Measurements from ENCODE around the gene ODAD4.
"Not testable (repeated sequence)": the region's sequence is repeated elsewhere in the genome, so short reads cannot be mapped to it uniquely, and the experiment has no call there.

The ODAD4 gene

DNA sequence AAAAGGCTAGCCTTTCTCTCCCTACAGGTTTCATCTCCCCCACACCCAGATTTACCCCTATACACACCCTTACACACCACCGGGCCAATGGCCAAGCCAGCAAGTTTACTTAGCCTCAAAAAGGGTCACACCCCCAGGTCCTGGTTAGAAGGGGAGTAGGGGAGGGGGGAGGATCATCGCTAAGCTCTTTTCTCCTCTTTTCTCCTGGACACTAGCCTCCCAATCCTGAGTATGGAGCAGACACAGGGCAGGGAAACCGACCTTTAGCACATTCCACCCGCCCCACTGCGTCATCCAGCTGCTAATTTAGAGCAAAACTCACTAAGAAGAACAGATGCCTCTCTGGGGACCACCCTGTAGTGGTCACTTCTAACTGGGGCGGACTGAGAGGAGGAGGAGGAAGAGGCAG lies 16.1 kb upstream of the ODAD4 start:
- DNase-seq = no peak

DNA sequence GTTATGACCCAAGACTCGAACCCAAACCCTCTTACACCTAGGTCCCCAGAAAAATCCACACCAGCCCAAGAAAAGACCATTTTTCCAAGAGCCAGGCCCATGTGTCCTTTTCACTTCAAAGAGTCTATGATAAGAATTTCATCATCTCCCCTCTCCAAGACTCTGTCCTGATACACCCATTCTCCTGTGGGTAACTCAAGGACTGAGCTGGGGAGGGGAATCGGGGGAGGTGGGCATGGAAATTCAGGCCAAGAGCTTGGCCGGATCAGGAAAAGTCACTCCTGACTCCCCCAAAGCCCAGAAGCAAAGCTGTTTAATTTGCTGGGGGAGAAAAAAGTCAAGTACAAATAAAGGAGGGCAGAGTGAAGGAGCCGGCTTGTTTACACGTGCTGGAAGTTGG lies 15.4 kb upstream of the ODAD4 start:
- no peak for DNase-seq

DNA sequence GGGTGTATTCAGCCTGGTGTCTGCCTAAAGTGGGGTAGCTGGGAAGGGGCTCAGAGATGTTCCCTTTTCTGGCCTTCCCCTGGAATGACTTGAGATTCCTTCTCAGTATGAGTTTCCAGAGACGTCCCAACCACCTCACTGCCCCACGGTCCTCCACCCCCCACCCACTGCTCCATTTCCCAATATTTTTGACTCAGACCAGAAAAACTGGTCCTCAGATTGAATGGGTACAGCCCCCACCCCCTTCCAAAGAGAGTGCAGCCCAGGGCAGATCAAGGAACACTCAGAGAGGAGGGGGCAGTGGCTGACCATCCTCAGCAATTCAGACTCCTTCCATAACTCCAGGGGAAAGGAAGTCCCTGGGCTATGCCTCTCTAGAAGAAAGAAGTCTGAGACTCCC lies 14.9 kb upstream of the ODAD4 start:
- no peak for DNase-seq

DNA sequence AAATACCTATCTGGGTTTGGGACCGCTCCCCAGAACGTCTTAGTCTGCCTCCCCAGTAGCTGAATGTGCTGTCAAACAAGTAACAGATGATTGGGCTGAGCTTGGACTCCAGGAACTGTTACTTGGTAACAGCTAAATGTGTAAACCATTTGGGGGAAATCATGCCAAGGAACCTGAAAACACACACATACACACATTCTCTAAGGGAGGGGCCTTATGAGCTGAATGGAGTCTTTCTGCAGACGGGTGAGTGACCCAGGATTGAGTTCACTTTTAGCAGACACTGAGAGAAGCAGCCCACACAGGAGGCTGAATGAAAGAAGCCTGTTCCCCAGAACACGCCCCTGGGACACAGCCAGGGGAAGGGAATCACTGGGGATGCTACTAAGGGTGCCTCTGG lies 13.2 kb upstream of the ODAD4 start:
- DNase-seq = peak; percentile 5

DNA sequence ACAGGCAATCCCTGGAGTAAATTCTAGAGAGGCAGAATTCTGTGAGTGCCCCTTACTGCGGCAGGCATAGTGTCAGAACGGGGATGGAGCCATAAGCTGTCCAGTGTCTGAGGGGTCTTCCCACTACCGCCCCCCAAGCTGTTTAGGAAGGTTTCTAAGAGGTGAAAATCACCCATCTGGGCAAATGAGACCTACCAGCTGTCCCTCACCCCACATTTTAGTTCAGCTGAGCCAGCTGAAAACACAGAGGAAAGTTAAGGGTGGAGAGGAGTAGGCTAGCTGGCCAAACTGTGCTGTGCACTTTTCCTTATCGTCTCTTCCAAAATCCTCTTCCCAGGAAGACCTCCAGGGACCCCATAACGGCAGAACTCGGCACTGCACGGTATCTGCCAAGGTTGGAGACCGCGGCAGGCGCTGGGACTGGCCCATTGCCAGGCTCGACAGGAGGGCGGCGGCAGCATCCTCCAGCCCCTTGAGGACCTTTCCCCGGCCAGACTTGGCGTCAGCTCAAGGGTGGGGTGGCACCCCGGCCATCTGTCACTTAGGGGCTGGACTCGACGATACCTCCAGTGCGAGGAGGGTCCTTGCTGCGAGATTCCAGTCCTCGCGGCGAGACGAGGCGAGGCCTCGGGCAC lies 12.6 kb upstream of the ODAD4 start:
- DNase-seq = no peak

DNA sequence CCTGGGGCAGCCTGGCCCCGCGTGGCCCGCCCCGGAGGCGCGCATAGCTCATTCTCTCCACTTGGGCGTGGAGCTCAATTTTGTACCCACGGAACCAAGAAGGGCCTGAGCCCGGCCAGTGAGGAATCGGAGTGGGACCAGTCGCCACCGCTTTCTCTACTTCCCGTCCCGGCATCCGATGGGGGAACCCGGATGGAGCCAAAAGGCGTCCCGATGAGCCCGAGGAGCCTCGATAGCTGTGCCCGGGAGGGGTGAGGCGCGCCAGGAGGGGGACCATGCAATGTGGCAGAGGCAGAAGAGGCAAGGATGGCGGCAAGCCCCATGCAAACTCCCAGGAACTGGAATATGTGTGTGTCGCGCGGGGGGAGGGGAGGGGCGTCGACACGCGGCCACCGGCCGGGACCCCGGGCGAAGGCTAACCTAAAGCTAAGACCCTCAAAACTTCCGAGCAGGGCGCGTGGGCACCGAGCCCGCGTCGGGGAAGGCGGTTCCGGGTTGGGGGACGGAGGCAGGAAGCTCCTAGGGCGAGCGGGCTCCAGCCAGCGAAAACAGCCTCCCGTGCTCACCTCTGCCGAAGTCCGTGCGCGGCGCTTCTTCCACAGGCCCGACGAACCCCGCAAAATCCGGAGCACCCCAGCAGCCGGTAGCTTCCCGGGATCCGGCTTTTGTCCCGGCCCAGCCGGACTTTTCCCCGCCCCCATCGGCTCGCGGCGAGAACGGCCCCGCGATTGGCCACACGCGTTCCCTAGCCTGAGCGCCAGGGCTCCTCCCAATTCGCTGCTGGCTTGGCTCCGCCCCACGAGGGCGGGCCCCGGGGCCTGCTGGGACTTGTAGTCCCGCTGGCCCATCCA lies 11.9 kb upstream of the ODAD4 start, which contains the start of gene ACLY:
TSS of gene ACLY (minus strand) at position 638 of the 851 bp plus-strand sequence. CDS start 5,078 bp downstream, outside the sequence.
- DNase-seq = peak; percentile 97

DNA sequence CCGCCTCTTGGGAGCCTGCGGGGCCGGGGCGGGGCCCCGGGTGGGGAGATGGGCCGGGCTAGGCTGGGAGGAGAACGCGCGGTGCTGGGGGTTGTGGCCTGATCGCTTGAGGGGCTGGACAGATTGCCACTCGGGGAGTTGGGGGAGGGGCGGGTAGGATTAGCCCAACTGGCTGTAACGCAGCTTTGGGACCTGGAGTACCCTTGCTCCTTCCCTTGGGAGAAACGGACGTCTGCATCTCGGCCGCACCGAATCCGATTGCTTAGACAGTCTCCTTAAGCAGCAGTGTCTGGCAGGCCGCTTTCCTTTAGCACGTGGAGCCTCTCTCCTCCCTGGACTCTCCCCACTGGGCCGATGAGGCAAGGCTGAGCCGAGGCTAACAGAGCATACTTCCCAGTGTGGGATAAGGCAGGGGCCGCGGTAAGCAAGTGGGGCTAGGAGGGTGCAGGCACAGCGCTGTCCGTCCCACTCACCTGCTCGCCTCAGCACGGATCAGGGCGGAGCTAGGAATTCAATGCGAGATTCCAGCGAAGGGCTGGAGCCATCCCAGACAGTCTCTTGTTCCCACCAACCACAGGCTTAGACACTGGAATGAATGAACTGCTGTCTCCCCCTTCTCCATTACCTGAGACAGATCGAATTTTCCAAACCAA lies 11.1 kb upstream of the ODAD4 start:
- peak; percentile 68 for DNase-seq

DNA sequence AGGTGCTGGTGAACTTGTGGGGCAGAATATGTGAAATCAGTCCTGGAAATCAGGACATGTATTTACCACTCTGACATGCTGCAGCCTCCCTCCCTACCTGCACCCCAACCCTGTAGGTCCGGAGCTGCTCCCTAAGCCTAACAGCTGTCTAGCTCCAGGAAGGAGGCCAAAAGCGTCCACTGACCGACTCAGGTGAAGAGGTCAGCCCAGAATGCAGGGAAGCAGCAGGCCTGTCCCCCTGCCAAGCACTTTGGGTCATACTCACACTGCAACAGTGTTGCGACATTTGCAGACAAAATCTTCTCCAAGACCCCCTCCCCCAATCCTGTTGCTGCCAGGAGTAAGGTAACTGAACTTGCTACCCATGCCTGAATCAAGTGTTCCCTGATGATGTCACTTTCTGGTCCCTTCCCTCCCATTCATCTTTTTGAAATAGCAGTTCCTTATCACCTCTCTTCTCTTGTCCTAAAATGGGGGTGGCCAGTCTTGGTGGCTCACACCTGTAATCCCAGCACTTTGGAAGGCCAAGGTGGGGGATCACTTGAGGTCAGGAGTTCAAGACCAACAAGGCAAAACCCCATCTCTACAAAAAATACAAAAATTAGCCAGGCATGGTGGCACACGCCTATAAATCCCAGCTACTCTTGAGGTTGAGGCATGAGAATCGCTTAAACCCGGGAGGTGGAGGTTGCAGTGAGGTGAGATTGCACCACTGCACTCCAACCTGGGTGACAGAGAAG lies 10.4 kb upstream of the ODAD4 start:
- DNase-seq = peak; percentile 7

DNA sequence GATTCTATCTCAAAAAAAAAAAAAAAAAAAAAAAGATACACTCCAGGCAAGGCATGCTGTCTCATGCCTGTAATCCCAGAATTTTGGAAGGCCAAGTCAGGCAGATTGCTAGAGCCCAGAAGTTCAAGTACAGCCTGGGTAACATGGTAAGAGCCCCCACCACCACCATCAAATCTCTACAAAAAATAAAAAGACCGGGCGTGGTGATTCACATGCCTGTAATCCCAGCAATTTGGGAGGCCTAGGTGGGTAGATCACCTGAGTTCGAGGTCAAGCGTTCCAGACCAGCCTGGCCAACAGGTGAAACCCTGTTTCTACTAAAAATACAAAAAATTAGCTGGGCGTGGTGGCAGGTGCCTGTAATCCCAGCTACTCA lies 9.8 kb upstream of the ODAD4 start:
- DNase-seq = no peak

DNA sequence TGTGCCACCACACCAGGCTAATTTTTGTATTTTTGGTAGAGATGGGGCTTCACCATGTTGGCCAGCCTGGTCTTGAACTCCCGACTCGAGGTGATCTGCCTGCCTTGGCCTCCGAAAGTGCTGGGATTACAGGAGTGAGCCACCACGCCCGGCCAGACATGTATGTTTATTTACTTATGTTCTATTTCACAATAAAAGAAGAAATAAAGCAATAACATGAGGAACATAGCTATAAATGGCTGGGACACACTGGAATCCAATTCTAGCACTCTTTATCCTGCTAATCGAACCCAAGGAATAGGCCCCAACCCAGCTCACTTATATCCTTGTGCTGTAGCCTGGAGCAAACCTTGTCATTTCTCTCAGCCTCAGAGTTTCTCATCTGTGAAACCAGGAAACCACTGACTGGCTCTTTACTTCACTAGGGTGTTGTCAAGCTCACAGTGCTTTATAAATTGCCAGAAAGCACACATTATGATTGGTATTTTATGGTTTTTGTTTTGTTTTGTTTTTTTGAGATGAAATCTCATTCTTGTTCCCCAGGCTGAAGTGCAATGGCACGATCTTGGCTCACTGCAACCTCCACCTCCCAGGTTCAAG lies 4.3 kb upstream of the ODAD4 start:
- DNase-seq = no peak

DNA sequence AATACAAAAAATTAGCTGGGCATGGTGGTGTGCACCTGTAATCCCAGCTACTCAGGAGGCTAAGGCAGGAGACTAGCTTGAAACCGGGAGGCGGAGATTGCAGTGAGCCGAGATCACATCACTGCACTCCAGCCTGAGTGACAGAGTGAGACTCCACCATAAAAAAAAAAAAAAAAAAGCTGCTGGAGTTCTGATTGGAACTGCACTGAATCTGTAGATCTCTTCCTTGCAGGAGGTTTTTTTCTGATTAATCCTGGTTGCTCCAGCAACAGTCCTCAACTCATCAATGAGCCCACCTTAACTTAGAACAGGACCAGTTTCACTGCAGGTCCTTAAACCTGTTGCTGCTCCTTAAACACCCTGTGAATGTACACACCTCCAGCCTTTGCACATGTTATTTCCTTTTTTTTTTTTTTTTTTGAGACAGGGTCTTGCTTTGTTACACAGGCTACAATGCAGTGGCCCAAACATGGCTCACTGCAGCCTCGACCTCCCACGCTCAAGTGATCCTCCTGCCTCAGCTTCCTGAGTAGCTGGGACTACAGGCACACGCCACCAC lies 1.6 kb upstream of the ODAD4 start:
- no peak for DNase-seq

DNA sequence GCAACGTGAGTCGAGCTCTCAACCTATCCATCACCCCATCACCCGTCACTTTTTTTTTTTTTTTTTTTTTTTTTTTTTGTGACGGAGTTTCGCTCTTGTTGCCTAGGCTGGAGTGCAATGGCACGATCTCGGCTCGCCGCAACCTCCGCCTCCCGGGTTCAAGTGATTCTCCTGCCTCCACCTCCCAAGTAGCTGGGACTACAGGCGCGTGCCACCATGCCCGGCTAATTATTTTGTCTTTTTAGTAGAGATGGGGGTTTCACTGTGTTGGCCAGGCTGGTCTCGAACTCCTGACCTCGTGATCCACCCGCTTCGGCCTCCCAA lies 378 bp downstream of the ODAD4 start:
- not testable (repeated sequence) for DNase-seq

DNA sequence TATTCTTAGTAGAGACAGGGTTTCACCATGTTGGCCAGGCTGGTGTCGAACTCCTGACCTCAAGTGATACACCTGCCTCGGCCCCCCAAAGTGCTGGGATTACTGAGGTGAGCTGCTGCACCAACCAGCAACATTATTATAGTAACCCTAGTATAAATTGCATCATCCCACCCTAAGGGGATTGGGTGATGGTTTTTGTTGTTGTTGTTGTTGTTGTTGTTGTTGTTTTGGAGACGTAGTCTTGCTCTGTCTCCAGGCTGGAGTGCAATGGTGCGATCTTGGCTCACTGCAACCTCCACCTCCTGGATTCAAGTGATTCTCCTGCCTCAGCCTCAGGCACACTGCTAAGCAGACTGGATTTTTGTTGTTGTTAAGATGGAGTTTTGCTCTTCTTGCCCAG lies 1.3 kb downstream of the ODAD4 start:
- not testable (repeated sequence) for DNase-seq

DNA sequence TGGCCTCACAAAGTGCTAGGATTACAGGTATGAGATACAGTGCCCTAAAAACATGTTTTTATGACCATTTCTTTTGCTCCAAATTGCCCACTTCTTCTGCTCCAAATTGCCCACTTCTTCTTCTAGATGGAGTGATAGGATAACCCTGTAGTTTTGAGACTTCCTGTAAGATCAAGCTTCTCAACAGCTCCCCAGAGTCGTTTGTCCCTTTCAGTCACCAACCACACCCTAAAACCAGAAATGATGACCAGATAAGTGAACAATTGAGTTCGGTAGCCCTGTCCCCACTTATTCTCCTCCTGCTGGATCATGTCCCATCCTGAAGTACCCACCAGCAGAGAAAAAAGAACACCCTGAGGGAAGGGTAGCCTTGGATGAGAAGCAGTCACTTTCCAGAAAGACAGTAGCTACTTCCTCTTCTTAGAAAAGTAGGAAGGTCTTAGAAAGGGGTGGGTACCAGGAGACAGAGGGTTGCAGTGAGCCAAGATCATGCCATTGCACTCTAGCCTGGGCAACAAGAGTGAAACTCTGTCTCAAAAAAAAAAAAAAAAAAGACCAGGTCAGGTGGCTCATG lies 2.5 kb downstream of the ODAD4 start:
- no peak for DNase-seq

DNA sequence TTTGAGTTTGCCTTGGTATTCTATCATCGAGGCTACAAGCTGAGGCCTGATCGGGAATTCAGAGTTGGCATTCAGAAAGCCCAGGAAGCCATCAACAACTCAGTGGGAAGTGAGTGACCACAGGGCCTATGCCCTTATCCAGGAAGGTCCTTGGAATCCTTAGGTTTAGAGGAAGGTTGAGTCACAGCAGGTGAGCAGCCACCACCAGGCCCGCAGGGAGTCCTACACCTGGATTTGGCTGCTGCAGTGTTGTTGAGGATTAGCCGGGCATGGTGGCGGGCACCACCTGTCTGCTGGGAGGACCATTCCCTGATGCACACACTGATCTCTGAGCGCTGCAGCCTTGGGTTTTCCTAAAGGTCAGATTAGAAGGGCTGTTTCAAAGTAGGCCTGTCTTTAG lies 5.2 kb downstream of the ODAD4 start:
- DNase-seq = no peak

DNA sequence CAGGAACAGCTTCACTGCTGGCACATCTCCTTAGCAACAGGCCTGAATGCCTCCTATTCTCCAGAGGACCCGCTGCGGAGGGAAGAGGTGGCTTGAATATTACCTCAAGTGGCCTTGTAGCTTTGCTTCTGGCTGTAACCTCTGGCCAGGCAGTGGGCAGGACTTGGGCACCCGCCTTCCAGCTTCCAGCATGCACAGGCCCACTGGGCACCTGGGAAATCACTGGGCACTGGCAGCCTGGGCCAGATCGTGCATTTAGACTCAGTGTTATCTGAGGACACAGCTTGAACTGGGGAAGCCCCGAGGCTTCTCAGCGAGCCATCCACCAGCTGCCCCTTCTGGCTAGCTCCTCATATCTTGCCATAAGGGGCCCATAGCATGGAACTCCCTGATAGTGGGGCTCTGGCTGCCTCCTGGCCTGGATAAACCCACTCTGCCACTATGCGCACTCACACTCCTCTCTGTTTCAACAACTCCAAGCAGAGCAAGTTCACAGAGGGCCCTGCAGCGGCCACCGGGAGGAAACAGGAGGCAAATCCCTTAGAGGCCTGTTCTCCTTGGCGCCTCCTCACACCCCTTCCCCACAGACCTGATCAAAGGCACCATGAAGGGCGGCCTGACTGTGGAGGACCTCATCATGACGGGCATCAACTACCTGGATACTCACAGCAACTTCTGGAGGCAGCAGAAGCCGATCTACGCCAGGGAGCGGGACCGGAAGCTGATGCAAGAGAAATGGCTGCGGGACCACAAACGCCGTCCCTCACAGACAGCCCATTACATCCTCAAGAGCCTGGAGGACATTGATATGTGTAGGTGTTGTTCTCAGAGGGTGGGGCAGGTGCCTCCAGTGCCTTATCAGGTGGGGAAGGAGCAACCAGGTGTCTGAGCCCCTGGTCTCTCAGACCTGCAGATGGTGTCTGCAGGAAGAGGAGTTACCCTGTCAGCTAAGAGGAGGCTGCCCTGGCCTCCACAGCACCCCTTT lies 7.8 kb downstream of the ODAD4 start:
- DNase-seq = no peak

DNA sequence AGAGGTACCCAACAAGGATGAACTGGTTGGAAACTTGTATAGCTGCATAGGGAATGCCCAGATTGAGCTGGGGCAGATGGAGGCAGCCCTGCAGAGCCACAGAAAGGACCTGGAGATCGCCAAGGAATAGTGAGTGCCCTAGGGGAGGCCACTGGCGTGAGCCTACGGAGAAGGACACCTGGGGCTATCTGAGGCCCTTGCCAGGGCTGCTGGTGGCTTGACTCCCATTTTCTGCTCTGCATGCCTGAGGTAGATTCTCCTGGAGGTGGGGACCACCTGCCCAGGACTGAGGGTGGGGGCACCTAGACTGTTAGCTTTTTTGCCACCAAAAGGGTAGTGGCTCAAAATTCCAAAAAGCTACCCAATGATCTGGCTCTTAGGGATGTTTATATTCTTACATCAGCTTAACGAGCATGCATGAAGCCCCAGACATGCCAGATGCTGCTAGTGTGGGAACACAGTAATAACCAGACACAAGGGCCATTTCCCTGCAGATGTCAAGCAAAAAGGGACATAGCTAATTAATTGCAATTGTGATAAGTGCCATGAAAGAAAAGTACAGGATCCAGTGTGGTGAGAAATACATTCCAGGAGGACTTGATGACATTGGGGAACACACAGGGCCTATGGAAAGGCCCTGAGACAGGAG lies 8.8 kb downstream of the ODAD4 start:
- DNase-seq = no peak

DNA sequence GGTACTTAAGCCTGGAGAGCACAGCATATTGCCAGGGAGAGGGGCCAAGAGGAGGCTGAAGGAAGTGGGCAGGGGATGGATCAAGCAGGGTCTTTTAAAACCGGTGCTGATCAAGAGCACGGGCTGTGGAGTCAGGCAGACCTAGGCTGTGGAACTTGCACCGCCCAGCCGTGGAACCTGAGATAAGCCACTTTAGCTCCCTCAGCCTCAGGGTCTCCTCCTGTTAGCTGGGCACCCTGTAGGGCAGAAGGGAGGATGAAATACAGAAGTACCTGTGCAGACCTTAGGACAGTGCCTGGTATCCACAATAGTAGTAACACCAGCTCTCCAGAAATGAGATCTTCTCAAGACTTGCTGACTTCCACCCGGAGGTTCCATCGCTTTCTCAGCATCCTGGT lies 9.3 kb downstream of the ODAD4 start:
- no peak for DNase-seq

DNA sequence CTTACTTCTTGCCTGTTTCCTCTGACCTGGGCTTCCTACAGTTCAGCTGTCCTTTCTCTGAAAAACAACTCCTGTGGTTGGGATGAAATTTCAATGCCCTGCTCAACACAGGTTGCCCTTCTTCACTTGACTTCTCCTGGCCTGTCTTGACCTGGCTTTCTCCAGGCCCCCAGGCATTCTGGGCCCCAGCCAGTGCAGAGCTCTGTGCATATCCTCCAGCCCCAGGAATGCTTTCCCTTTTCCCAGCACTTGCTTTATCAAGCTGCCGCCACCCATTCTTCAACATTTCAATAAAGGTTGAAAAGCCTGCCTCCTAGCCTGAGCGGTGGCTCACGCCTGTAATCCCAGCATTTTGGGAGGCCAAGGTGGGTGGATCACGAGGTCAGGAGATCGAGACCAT lies 10.8 kb downstream of the ODAD4 start:
- DNase-seq = no peak

DNA sequence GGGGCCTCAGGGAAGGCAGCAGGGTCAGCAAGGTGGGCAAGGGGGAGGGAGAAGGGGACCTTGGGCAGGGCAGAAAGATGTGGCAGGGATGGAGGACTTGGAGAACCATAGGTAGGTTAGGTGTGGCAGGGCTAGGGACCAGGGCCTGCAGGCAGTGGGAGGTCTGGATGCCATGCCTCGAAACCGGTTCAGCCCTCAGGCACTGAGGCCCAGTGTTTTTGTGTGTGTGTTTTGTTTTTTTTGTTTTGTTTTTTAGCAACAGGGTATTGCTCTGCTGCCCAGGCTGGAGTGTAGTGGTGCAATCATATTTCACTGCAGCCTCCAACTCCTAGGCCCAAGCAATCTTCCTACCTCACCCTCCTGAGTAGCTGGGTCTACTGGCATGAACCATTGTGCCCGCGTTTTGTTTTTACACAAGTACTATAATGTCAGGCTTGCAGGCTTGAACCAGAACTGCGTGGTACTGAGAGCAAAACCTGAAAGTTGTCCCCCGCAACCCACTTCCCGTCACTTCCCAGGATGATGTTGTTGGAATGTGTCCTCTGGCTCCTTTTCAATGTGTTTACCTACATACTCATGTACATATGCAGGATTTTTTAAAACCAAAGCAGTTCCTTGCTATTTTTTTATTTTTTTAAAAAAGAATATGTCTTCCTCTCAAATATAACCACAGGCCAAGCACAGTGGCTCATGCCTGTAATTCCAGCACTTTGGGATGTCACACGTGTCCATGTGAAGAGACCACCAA lies 12.4 kb downstream of the ODAD4 start:
- no peak for DNase-seq
